Measurements from ENCODE around the gene ENPP6. TPM values are rescaled to one million over a fixed set of nuclear protein-coding genes. Genes with fewer than 3 reads are reported as not detected.

Gene ENPP6
- total and polyA plus RNA-seq, 2 of the 13 experiments (the other 11 are each of a cell fraction or from before 2014, with no cell fraction given), result not detected

DNA sequence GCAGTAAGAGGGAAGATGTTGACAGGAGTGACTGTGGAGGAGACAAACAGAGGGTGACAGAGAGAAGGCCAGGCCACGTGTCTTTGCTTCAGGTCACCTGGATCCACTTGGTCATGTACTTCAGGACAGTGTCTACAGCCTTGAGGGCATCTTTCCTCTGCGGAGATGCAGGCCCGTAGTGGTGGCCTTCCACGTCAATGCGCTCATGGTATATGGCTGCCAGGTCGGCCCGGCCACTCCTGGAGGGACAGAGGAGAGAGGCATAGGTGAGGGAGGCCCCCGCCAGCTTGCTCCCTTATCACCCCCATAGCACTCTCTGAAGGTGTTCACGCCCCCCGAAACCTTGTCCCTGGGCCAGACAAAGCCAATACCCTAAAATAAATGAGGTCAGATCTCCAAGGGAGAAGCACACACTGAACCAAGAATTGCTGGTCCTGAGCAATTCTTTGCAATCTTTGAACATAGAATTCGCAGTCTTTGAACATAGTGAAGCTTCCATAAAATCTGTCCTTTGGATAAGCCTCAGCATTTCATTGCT lies 99.9 kb downstream of the ENPP6 start:
- Histone ChIP-seq H3K4me2 (ENCODE audit: low read depth, low read length) (no peak overlapping the region), H3K4me1 (ENCODE audit: insufficient read depth, low read length) (no peaks in the 10 kb centered on the region), H4K20me1 (ENCODE audit: insufficient read depth, low read length) (no peaks in the 10 kb centered on the region), H2AFZ (ENCODE audit: low read length) (no peak overlapping the region), H3K9me3 (ENCODE audit: low read length) (no peaks in the 10 kb centered on the region), H3K79me2 (ENCODE audit: insufficient read depth, low read length) (no peaks in the 10 kb centered on the region), H3K27me3 (ENCODE audit: control insufficient read depth in 1 of 2, insufficient read depth in 2 of 2, low read length in 2 of 2) (no peaks in the 10 kb centered on the region; a peak in 2 of 5 replicates), H3K27ac (ENCODE audit: extremely low read length, insufficient read depth, low read length) (no peak overlapping the region), H3K4me3 (replicated peaks in 1 of 3; ENCODE audit: insufficient read depth in 1 of 3, low read depth in 2 of 3, low read length in 3 of 3) (no peak overlapping the region), H3K9ac (ENCODE audit: insufficient read depth, low read depth, low read length) (no peak overlapping the region), H3K36me3 (replicated peaks in 1 of 2; ENCODE audit: control insufficient read depth in 1 of 2, insufficient read depth in 2 of 2, low read length in 2 of 2) (no peaks in the 10 kb centered on the region)
- intact Hi-C loops (cut with micrococcal nuclease; ENCODE audit: unreplicated experiment), result no loop called here
- ChIA-PET POLR2A (no interaction called here), CTCF (ENCODE audit: low intra/inter-chr PET ratio, low total read pairs) (no interaction called here)
- BruUV-seq (replicated peaks), result no TSS peak
- no peak for FAIRE-seq
- ATAC-seq, result no peak
- in situ Hi-C loops (cut with HindIII; ENCODE audit: extremely low pct_ligation_motif_present, low pct_unique_long_range_greater_than_20kb), result no loop called here
- TF ChIP-seq NAIF1 (CRISPR knock-in tag; IDR thresholded peaks at IDR 0.05; ENCODE audit: borderline replicate concordance) (no peak), BATF2 (CRISPR knock-in tag; IDR thresholded peaks at IDR 0.05) (no peak), MNT (IDR thresholded peaks at IDR 0.05) (peak; percentile 18; the same call in 1 of the 2 replicates)
- TF ChIP-seq, protein P1, sequence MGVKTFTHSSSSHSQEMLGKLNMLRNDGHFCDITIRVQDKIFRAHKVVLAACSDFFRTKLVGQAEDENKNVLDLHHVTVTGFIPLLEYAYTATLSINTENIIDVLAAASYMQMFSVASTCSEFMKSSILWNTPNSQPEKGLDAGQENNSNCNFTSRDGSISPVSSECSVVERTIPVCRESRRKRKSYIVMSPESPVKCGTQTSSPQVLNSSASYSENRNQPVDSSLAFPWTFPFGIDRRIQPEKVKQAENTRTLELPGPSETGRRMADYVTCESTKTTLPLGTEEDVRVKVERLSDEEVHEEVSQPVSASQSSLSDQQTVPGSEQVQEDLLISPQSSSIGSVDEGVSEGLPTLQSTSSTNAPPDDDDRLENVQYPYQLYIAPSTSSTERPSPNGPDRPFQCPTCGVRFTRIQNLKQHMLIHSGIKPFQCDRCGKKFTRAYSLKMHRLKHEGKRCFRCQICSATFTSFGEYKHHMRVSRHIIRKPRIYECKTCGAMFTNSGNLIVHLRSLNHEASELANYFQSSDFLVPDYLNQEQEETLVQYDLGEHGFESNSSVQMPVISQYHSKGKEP (CRISPR knock-in tag; IDR thresholded peaks at IDR 0.05), result no peak
- 30% methylated on average over 2 of the region's 11 CpGs for WGBS (ENCODE audit: low lambda C conversion rate)
- no peak for DNase-seq (ENCODE audit: low spot score)

All from HepG2 (cell line).